Measurements from ENCODE around the gene KRTAP5-1. TPM values are rescaled to one million over a fixed set of nuclear protein-coding genes. Genes with fewer than 3 reads are reported as not detected.

Gene KRTAP5-1
- total RNA-seq, 1 donor from 2014 or later: not detected

GRCh38 chr11:1564535-1565172, 20.4 kb downstream of the KRTAP5-1 start:
- intact Hi-C loops (cut with micrococcal nuclease): no loop called here
- no peak overlapping the region for H3K27ac Mint-ChIP-seq
- POLR2A ChIA-PET: interaction anchor here (0.6 to 1.2 kb wide), 2 partner anchors 18 to 255 kb away, joined by 3 to 4 read pairs; no protein-coding TSS in a partner anchor

GRCh38 chr11:1563697-1564534, 21.2 kb downstream of the KRTAP5-1 start:
- ATAC-seq (ENCODE audit: low read depth): no peak
- intact Hi-C loops (cut with micrococcal nuclease): no loop called here
- no peak for DNase-seq
- Mint-ChIP-seq H3K27me3 (peaks cover 10% of the 10 kb centered on the region), H3K9me3 (no peaks in the 10 kb centered on the region), H3K36me3 (ENCODE audit: low read depth) (no peaks in the 10 kb centered on the region), H3K4me1 (no peaks in the 10 kb centered on the region), H3K27ac (no peak overlapping the region), H3K4me3 (no peak overlapping the region)
- TF ChIP-seq CTCF (IDR thresholded peaks at IDR 0.05): no peak
- ChIA-PET CTCF (interaction anchor here (3.0 kb wide), 1 partner anchor 11 kb away, joined by 8 read pairs; no protein-coding TSS in a partner anchor), POLR2A (interaction anchor here (0.6 to 1.2 kb wide), 2 partner anchors 17 to 254 kb away, joined by 3 to 4 read pairs; no protein-coding TSS in a partner anchor)

More at GRCh38 chr11:1564535-1565172, 20.4 kb downstream of the KRTAP5-1 start:
- no peaks in the 10 kb centered on the region for H3K36me3 Mint-ChIP-seq (ENCODE audit: low read depth)
- CTCF ChIA-PET: interaction anchor here (3.0 kb wide), 1 partner anchor 10 kb away, joined by 8 read pairs; no protein-coding TSS in a partner anchor
- ATAC-seq (ENCODE audit: low read depth) (no peak), DNase-seq (no peak)
- no peaks in the 10 kb centered on the region for H3K9me3 Mint-ChIP-seq
- no peak for TF ChIP-seq CTCF (IDR thresholded peaks at IDR 0.05)
- peaks cover 15% of the 10 kb centered on the region for H3K27me3 Mint-ChIP-seq
- no peaks in the 10 kb centered on the region for H3K4me1 Mint-ChIP-seq
- H3K4me3 Mint-ChIP-seq: no peak overlapping the region

GRCh38 chr11:1563149-1563638, 21.9 kb downstream of the KRTAP5-1 start:
- intact Hi-C loops (cut with micrococcal nuclease): no loop called here
- ChIA-PET POLR2A (no interaction called here), CTCF (no interaction called here)
- no peak for ATAC-seq (ENCODE audit: low read depth)
- Mint-ChIP-seq H3K27me3 (peaks cover 8% of the 10 kb centered on the region), H3K4me3 (no peak overlapping the region), H3K9me3 (no peaks in the 10 kb centered on the region), H3K27ac (no peak overlapping the region), H3K4me1 (no peaks in the 10 kb centered on the region), H3K36me3 (ENCODE audit: low read depth) (no peaks in the 10 kb centered on the region)
- TF ChIP-seq CTCF (IDR thresholded peaks at IDR 0.05): no peak
- no peak for DNase-seq

- DNase-seq (no peak), ATAC-seq (ENCODE audit: low read depth) (no peak)
- H3K4me3 Mint-ChIP-seq: no peak overlapping the region
- peaks cover 11% of the 10 kb centered on the region for H3K27me3 Mint-ChIP-seq
- no peaks in the 10 kb centered on the region for H3K4me1 Mint-ChIP-seq
- H3K27ac Mint-ChIP-seq: no peak overlapping the region
- no peaks in the 10 kb centered on the region for H3K9me3 Mint-ChIP-seq
- POLR2A ChIA-PET: no interaction called here
- CTCF ChIA-PET: no interaction called here
- TF ChIP-seq CTCF (IDR thresholded peaks at IDR 0.05): no peak
- intact Hi-C loops (cut with micrococcal nuclease): no loop called here
- H3K36me3 Mint-ChIP-seq (ENCODE audit: low read depth): peaks cover 1% of the 10 kb centered on the region
Measured at GRCh38 chr11:1562469-1563148, 22.5 kb downstream of the KRTAP5-1 start.
